Ectodermal cell (in vitro differentiated cells): Measurements from ENCODE around the gene FBLN1.
A peak's percentile ranks its signal among the peaks of the same experiment; 100 is the strongest.

ENCODE experiments used
- H3K27ac ChIP-seq: 2 replicates; pipeline ENCODE4 v1.7.0; 2013; ENCODE audit warnings: mild to moderate bottlenecking, low read depth, low read length; ENCODE audit not compliant: insufficient read depth, poor library complexity, severe bottlenecking
- H3K27me3 ChIP-seq: 2 replicates; pipeline ENCODE4 v1.7.0; 2013; ENCODE audit warnings: mild to moderate bottlenecking, low read length; ENCODE audit not compliant: insufficient read depth, control insufficient read depth, poor library complexity, severe bottlenecking
- H3K36me3 ChIP-seq: one replicate; pipeline ENCODE4 v1.7.0; 2013; ENCODE audit warnings: low read length; ENCODE audit not compliant: control insufficient read depth, insufficient read depth
- H3K4me1 ChIP-seq: one replicate; pipeline ENCODE4 v1.7.0; 2013; ENCODE audit warnings: low read length; ENCODE audit not compliant: control insufficient read depth, insufficient read depth
- H3K4me3 ChIP-seq: 2 replicates; pipeline ENCODE4 v1.7.0; 2013; ENCODE audit warnings: low read depth, low read length, control low read depth; ENCODE audit not compliant: insufficient read depth
- H3K9me3 ChIP-seq: 2 replicates; pipeline ENCODE4 v1.7.0; 2013; ENCODE audit warnings: mild to moderate bottlenecking, low read length, moderate library complexity; ENCODE audit not compliant: control insufficient read depth
- WGBS, 2 experiments: methylation state at CpG; one replicate each; pipeline ENCODE4 v1.1.7; 2013; ENCODE audit warnings: missing lambda C conversion rate in 2 of 2; 5-methylcytosine and 5-hydroxymethylcytosine counted together

Gene FBLN1

GRCh38 chr22:45503050-45503815 lies 550 bp downstream of the FBLN1 start:
- Histone ChIP-seq H3K36me3 (no peaks in the 10 kb centered on the region), H3K4me3 (peak overlapping the region; percentile 54), H3K9me3 (no peaks in the 10 kb centered on the region), H3K27me3 (no peaks in the 10 kb centered on the region), H3K27ac (peak overlapping the region; percentile 98), H3K4me1 (peaks cover 23% of the 10 kb centered on the region)
- 0 to 1% methylated on average over 53 of the region's 53 CpGs for WGBS, 2 experiments

DNA sequence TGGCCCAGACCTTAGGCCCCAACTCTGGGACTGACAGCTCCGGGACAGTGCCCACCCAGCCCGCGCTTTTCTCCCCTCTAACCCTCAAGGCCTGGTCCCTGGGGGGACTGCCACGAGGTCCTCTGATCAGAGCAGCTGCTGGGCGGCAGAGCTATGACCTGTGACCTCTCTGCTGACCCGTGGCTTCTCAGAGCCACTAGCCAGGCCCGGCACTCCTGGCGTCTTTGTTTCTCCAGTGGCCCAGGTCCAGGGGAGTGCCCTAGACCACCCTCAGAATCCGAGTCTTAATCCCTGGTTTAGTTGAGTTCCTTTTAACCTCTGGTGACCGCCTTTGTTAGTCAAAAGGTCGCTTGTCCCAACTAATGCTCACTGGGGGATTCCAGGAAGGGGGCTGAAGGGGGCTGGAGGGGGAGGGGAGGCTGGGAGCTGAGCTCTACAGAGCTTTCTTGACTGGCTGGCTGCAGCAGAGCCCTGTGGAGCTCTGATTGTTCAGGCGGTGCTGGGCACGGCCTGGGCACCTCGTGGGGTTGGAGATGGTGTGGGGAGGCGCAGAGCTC lies 1.2 kb downstream of the FBLN1 start:
- peak overlapping the region; percentile 98 for H3K27ac ChIP-seq
- no peaks in the 10 kb centered on the region for H3K9me3 ChIP-seq
- H3K4me3 ChIP-seq, result peak overlapping the region; percentile 54
- WGBS, 2 experiments, result 0 to 1% methylated on average over 15 of the region's 15 CpGs
- no peaks in the 10 kb centered on the region for H3K27me3 ChIP-seq
- peaks cover 23% of the 10 kb centered on the region for H3K4me1 ChIP-seq
- H3K36me3 ChIP-seq, result no peaks in the 10 kb centered on the region

DNA sequence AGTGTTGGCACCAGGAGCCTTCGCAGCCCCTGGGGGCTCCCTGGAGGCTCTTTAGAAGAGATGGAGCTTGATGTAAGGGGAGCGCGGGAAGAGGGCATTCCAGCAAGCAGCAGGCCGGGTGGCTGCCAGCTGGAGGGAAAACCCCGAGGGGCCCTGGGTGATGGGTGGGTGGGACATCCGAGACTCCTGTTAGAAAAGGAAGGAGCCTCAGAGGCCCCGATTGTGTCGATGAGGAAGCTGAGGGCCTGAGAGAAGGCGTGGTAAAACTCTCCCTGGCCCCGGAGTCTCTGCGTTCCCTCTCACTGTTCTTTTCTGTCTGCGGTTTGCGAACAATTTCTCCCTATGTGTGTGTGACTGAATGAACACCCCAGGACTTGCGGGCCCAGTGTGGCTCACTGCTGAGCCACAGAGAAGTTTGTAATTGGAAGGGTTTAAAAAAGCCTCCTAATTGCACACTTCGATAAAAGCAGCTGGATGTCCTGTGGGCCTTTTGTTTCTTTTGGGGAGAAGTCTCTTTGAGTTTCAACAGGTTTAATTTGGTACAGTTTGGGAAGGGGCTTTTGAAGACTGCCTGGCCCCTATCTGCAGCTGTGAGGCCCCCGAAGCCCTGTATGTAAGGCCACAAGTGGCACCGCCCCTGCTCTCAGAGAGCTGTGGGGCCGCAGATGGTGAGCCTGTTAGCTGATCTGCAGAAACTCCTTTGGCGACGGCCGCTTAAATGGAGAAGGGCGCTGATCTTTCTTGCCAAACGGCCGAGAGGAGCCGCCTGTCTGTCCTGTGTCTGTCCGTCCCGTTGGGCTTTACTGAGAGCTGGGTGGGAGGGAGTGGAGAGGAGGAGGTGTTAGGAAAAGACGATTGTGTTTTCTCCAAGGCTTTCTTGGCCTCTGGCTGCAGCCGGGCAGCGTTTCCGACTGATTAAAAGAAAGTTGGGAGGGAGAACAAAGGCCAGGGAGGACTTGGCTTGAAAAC lies 2.0 kb downstream of the FBLN1 start:
- peaks cover 28% of the 10 kb centered on the region for H3K4me1 ChIP-seq
- H3K36me3 ChIP-seq, result no peaks in the 10 kb centered on the region
- H3K27ac ChIP-seq, result peak overlapping the region; percentile 98
- WGBS, 2 experiments, result 1% methylated on average over 31 of the region's 31 CpGs
- H3K9me3 ChIP-seq, result no peaks in the 10 kb centered on the region
- H3K27me3 ChIP-seq, result no peaks in the 10 kb centered on the region
- peak overlapping the region; percentile 54 for H3K4me3 ChIP-seq

DNA sequence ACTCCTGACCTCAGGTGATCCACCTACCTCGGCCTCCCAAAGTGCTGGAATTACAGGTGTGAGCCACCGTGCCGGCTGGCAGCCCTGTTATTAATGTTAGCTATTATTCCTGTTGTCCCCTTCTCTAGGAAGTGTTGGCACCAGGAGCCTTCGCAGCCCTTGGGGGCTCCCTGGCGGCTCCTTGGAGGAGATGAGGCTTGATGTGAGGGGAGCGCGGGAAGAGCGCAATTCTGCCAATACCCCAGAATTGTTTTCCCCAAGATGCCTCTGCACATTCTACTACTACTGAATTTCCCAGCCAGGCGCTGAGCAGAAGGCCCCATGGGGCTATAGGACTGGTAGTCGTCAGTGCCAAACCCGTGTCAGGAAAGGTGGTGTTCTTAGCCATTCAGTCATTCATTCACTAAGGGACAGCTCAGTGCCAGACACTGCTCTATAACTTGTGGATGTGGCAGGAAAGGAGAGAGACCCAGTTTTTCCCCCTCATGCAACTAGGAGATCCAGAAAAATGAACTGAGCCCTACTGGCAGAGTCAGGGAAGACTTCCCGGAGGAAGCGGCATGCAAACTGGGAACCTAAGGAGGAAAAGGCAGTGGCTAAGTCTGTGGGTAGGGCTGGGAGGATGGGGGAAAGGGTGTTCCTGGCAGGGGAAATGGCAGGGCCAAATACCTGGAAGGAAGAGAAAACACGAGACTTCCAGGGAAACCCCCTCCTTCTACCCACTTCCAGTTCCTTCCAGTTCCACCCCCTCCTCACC lies 3.5 kb downstream of the FBLN1 start:
- no peak overlapping the region for H3K4me3 ChIP-seq
- H3K36me3 ChIP-seq, result no peaks in the 10 kb centered on the region
- H3K9me3 ChIP-seq, result no peaks in the 10 kb centered on the region
- WGBS, 2 experiments, result 85 to 91% methylated on average over 13 to 14 of the region's 14 CpGs
- no peaks in the 10 kb centered on the region for H3K27me3 ChIP-seq
- peaks cover 35% of the 10 kb centered on the region for H3K4me1 ChIP-seq
- no peak overlapping the region for H3K27ac ChIP-seq

DNA sequence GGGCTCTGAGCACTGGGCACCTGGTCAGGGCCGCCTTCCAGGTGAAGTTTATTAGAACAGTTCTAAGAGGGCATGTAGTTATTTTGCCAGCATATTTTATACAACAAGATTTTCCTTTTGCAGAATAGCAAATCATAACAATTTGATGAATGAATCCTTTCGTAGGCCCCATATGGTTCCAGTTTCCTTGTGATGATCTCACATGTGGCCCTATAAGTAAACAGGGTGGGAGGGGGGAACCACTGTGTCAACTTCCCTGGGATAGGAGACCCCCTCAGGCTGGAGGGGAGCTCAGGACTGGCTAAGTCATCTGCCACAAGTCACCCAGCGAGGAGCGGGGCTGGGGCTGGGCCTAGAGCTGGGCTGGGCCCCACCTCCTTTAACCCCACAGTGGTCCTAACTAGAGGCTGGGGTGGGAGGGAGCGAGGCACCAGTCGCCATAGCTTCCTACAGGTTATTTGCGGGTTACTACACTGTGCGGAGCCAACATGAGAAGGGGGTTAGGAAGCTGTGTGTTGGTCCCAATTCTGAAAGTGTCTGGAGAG lies 4.2 kb downstream of the FBLN1 start:
- peaks cover 35% of the 10 kb centered on the region for H3K4me1 ChIP-seq
- no peaks in the 10 kb centered on the region for H3K9me3 ChIP-seq
- no peak overlapping the region for H3K4me3 ChIP-seq
- no peaks in the 10 kb centered on the region for H3K27me3 ChIP-seq
- H3K27ac ChIP-seq, result no peak overlapping the region
- H3K36me3 ChIP-seq, result no peaks in the 10 kb centered on the region
- WGBS, 2 experiments, result 88 to 89% methylated on average over 8 of the region's 8 CpGs

DNA sequence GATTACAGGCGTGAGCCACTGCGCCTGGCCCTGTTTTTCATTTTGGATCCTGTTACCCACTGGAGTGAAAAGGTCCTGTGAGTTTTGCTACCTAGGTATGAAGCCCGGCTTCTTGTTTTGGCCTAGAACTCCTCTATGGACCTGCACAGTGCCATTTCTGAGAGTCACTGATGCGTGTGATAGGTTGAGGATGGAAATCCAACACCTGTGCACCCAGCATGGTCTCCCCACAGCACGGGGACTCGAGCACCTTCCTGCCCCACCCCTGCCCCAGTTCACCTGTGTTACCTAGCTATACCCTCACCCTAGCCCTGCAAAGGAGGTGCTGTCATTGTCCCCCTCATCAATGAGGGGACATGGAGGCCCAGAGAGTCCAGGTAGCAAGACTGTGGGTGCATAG lies 5.1 kb downstream of the FBLN1 start:
- Histone ChIP-seq H3K9me3 (no peaks in the 10 kb centered on the region), H3K4me3 (no peak overlapping the region), H3K27me3 (no peaks in the 10 kb centered on the region), H3K36me3 (no peaks in the 10 kb centered on the region), H3K4me1 (peaks cover 40% of the 10 kb centered on the region), H3K27ac (no peak overlapping the region)
- WGBS, 2 experiments, result 93 to 94% methylated on average over 6 of the region's 6 CpGs

GRCh38 chr22:45508814-45509213 lies 6.1 kb downstream of the FBLN1 start:
- H3K4me3 ChIP-seq, result no peak overlapping the region
- WGBS, 2 experiments, result 97% methylated on average over 4 of the region's 4 CpGs
- no peak overlapping the region for H3K27ac ChIP-seq
- no peaks in the 10 kb centered on the region for H3K36me3 ChIP-seq
- H3K4me1 ChIP-seq, result peaks cover 40% of the 10 kb centered on the region
- H3K27me3 ChIP-seq, result no peaks in the 10 kb centered on the region
- H3K9me3 ChIP-seq, result no peaks in the 10 kb centered on the region

- Histone ChIP-seq H3K9me3 (no peaks in the 10 kb centered on the region), H3K36me3 (no peaks in the 10 kb centered on the region), H3K27me3 (no peaks in the 10 kb centered on the region), H3K4me1 (peaks cover 52% of the 10 kb centered on the region), H3K27ac (no peak overlapping the region), H3K4me3 (no peak overlapping the region)
- WGBS, 2 experiments, result 84% methylated on average over 14 of the region's 14 CpGs
Measured at GRCh38 chr22:45510376-45511232, 7.9 kb downstream of the FBLN1 start.

DNA sequence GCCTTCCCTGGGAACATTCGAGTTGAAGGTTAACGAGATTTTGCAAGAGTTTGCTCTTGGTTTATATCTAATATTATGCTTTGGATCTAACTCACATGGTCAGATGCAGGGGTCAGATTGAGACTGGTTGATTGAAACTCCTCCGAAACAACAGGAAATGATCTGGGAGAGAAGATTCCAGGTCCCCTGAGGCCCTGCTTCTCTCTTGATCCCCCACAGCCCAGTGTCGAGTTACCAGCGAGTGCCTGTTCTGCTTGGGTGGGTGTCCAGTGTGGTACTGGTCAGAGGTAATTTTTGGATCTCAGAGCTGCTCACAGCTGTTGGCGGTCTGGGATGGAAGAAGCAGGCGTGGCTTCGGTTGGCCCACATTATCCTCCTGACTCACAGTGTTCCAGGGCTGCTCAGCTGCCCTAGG lies 9.2 kb downstream of the FBLN1 start:
- H3K36me3 ChIP-seq, result no peaks in the 10 kb centered on the region
- 86 to 93% methylated on average over 8 of the region's 8 CpGs for WGBS, 2 experiments
- H3K4me3 ChIP-seq, result no peak overlapping the region
- H3K9me3 ChIP-seq, result no peaks in the 10 kb centered on the region
- peak overlapping the region; percentile 6 for H3K27ac ChIP-seq
- H3K4me1 ChIP-seq, result peaks cover 51% of the 10 kb centered on the region
- H3K27me3 ChIP-seq, result no peaks in the 10 kb centered on the region
